Heart right ventricle (tissue), 16 donors: ENCODE measurements around the gene GDPD3. TPM values are rescaled to one million over a fixed set of nuclear protein-coding genes. Genes with fewer than 3 reads are reported as not detected.
A peak's percentile ranks its signal among the peaks of the same experiment; 100 is the strongest.

Experiments
- ATAC-seq, 8 donors: fragments of 200-7000 bp; cut with Tn5 transposase; one replicate each; pipeline ENCODE4 v1.9.1; 2020; ENCODE audit warnings: mild to moderate bottlenecking in 8 of 8, moderate library complexity in 8 of 8, moderate number of reproducible peaks in 1 of 8
- DNase-seq, 2 donors: peaks; one replicate each; pipeline ENCODE4 v3.0.0-alpha.2; 2020
- H3K27ac ChIP-seq, 10 donors: fragments of 200-600 bp; sonication (generic) in 2 of 10; one replicate each; pipeline versions ENCODE4 v1.5.0 to v1.8.0; 2020 to 2022; ENCODE audit warnings: mild to moderate bottlenecking in 3 of 10
- H3K27me3 ChIP-seq, 7 donors: fragments of 200-600 bp; one replicate each; pipeline ENCODE4 v1.8.0; 2021 to 2022; ENCODE audit warnings: mild to moderate bottlenecking in 2 of 7
- H3K36me3 ChIP-seq, 9 donors: fragments of 200-600 bp; sonication (generic) in 1 of 9; one replicate each; pipeline versions ENCODE4 v1.5.0 to v1.8.0; 2020 to 2022; ENCODE audit warnings: mild to moderate bottlenecking in 2 of 9
- H3K4me1 ChIP-seq, 9 donors: fragments of 200-600 bp; sonication (generic) in 1 of 9; one replicate each; pipeline versions ENCODE4 v1.5.0 to v1.8.0; 2020 to 2022; ENCODE audit warnings: mild to moderate bottlenecking in 4 of 9
- H3K4me3 ChIP-seq, 10 donors: fragments of 200-600 bp; sonication (generic) in 2 of 10; one replicate each; pipeline versions ENCODE4 v1.5.0 to v1.8.0; 2020 to 2022; ENCODE audit warnings: mild to moderate bottlenecking in 7 of 10, moderate library complexity in 2 of 10
- H3K9me3 ChIP-seq, 11 donors: fragments of 200-600 bp in 10 of 11; sonication (generic) in 2 of 11; one replicate each; pipeline versions ENCODE4 v1.5.0 to v1.8.0; 2013 to 2022; ENCODE audit warnings: mild to moderate bottlenecking in 2 of 11, control low read depth in 1 of 11, moderate library complexity in 1 of 11
- CTCF ChIP-seq, 9 donors: fragments of 200-600 bp; sonication (generic) in 2 of 9; IDR thresholded peaks; one replicate each; pipeline versions ENCODE4 v1.5.0 to v1.8.0; 2021 to 2022; ENCODE audit warnings: antibody characterized with exemption in 9 of 9, mild to moderate bottlenecking in 5 of 9, moderate library complexity in 1 of 9
- WGBS, 2 donors: extraction: QIAGEN DNeasy Blood & Tissue Kit; methylation state at CpG; one replicate each; pipeline ENCODE4 v1.1.7; 2013; ENCODE audit warnings: inconsistent platforms in 1 of 2; 5-methylcytosine and 5-hydroxymethylcytosine counted together
- intact Hi-C, 10 donors: fragments of 100-400 bp; cut with DNase I; formaldehyde crosslinking; loops; one replicate each; pipeline versions ENCODE4 v1.11.1 to v1.14.2; 2022
- polyA plus RNA-seq, 2 donors: library from polyadenylated mRNA; stranded (reverse); fragments of 200-250 nt; gene quantifications; one replicate each; pipeline ENCODE4 v1.2.3, GENCODE V29; 2013
- total RNA-seq, 10 donors: library from RNA; stranded (reverse); fragmentation: NEBNext Ultra II Directional in 3 of 10; extraction: Animal tissue kit (Norgen Biotek cat#: 25700) in 3 of 10; gene quantifications; one replicate each; pipeline versions ENCODE4 v1.2.1 to v1.2.4, GENCODE V29; 2021 to 2023
- donor health status: Arrhythmogenic right ventricular cardiomyopathy.
- donor health status: ischemic (EF 13 %, LVEDD 7.1; RV severe dilation, severe dysfunction).
- donor health status: healthy with polysubstance abuse.
- donor health status: DM: no; HTN: yes; CAD: no.
- donor health status: DM: no; HTN: no; CAD: no.
- donor health status: ischemic (EF 25% LVEDD 6.9; RV normal size, moderate dysfunction).
- donor health status: ischemic (EF 25% LVEDD 5.7; RV mildly dilated, moderate dysfunction).
- donor health status: healthy.
- donor health status: DM: yes; HTN: yes; CAD: no.
- donor health status: Ischemic cardiomyopathy.
- donor health status: ischemic (EF 35%, LVEDD 5.7; RV mildly dilated, moderate dysfunction).
- donor health status: nonischemic (EF 11% LVEDD 7.7; RV severe dilation, severe dysfunction).
- donor health status: DM: yes; HTN: yes; CAD: no.
- donor health status: PGD.
- donor health status: ischemic (EF 29% LVEDD 5.4; RV normal size, mild dysfunction).
- donor health status: nonischemic (EF 23%, LVEDD 6.1; RV moderate dilation, normal function).

Gene GDPD3
- total and polyA plus RNA-seq, 12 donors, result 0.85 to 6.4 (median 1.5) TPM

- no peaks in the 10 kb centered on the region for H3K27me3 ChIP-seq
- peaks cover 0 to 54% (median 9%) of the 10 kb centered on the region in 9 donors for H3K4me1 ChIP-seq
- peaks cover 0 to 49% (median 16%) of the 10 kb centered on the region in 9 donors for H3K36me3 ChIP-seq
- H3K9me3 ChIP-seq, result no peaks in the 10 kb centered on the region
- H3K27ac ChIP-seq, result peak overlapping the region in 2 of 10 donors; percentile 41 to 65
- no peak overlapping the region for H3K4me3 ChIP-seq
- DNase-seq, result no peak
- TF ChIP-seq CTCF (IDR thresholded peaks at IDR 0.05), result no peak
- intact Hi-C loops, result no loop called here
- ATAC-seq, result no peak
- 78 to 80% methylated on average over 27 of the region's 27 CpGs for WGBS, 2 donors
Measured at GRCh38 chr16:30086291-30087140, 26.8 kb downstream of the GDPD3 start.

- intact Hi-C loops, result no loop called here
- H3K36me3 ChIP-seq, result peaks cover 0 to 56% (median 23%) of the 10 kb centered on the region in 9 donors
- DNase-seq (no peak), ATAC-seq (no peak)
- H3K4me3 ChIP-seq, result no peak overlapping the region
- WGBS, 2 donors, result 78 to 80% methylated on average over 6 of the region's 6 CpGs
- no peak for TF ChIP-seq CTCF (IDR thresholded peaks at IDR 0.05)
- no peaks in the 10 kb centered on the region for H3K9me3 ChIP-seq
- peaks cover 0 to 47% (median 2%) of the 10 kb centered on the region in 9 donors for H3K4me1 ChIP-seq
- H3K27me3 ChIP-seq, result no peaks in the 10 kb centered on the region
- H3K27ac ChIP-seq, result peak overlapping the region in 8 of 10 donors; percentile 12 to 47 (median 20)
Measured at GRCh38 chr16:30085820-30086219, 27.5 kb downstream of the GDPD3 start.

- intact Hi-C loops, result no loop called here
- Histone ChIP-seq H3K36me3 (peaks cover 0 to 61% (median 26%) of the 10 kb centered on the region in 9 donors), H3K27ac (peak overlapping the region in 8 of 10 donors; percentile 12 to 47 (median 20)), H3K4me3 (no peak overlapping the region), H3K4me1 (peaks cover 0 to 41% (median 0%) of the 10 kb centered on the region in 9 donors), H3K27me3 (no peaks in the 10 kb centered on the region), H3K9me3 (no peaks in the 10 kb centered on the region)
- 57 to 68% methylated on average over 3 of the region's 3 CpGs for WGBS, 2 donors
- no peak for TF ChIP-seq CTCF (IDR thresholded peaks at IDR 0.05)
- DNase-seq (no peak), ATAC-seq (peak in 1 of 8 donors; percentile 31)
Measured at GRCh38 chr16:30085247-30085646, 28.1 kb downstream of the GDPD3 start.

GRCh38 chr16:30084816-30085159, 28.5 kb downstream of the GDPD3 start:
- WGBS, 2 donors, result 59 to 65% methylated on average over 17 of the region's 17 CpGs
- ATAC-seq (peak; percentile 14 to 69 (median 22)), DNase-seq (peak in 1 of 2 donors; percentile 67)
- no peak for TF ChIP-seq CTCF (IDR thresholded peaks at IDR 0.05)
- intact Hi-C loops, result no loop called here
- H3K4me3 ChIP-seq, result no peak overlapping the region
- peak overlapping the region in 4 of 10 donors; percentile 16 to 47 (median 42) for H3K27ac ChIP-seq
- H3K4me1 ChIP-seq, result peaks cover 0 to 37% (median 0%) of the 10 kb centered on the region in 9 donors
- no peaks in the 10 kb centered on the region for H3K9me3 ChIP-seq
- H3K27me3 ChIP-seq, result no peaks in the 10 kb centered on the region
- peaks cover 0 to 66% (median 30%) of the 10 kb centered on the region in 9 donors for H3K36me3 ChIP-seq
